ENCODE data around the gene HABP2.

- no peak for TF ChIP-seq CTCF (IDR thresholded peaks at IDR 0.05; ENCODE audit: poor library complexity)
- no peak for TF ChIP-seq EZH2phosphoT487 (IDR thresholded peaks at IDR 0.05; ENCODE audit: low read depth, severe bottlenecking, unreplicated experiment)
- no peak for TF ChIP-seq EZH2 (IDR thresholded peaks at IDR 0.05; ENCODE audit: borderline replicate concordance)
Observed at GRCh38 chr10:113622831-113623230, 70.0 kb downstream of the HABP2 start.
